H1 (cell line): ENCODE data around the gene IFNB1. TPM values are rescaled to one million over a fixed set of nuclear protein-coding genes. Genes with fewer than 3 reads are reported as not detected.

Experiments
- SIX5 ChIP-seq: IDR thresholded peaks from 2 replicates; pipeline ENCODE4 v1.6.1; 2011; ENCODE audit warnings: mild to moderate bottlenecking, low read depth, low read length
- polyA plus RNA-seq, 7 experiments: library from polyadenylated mRNA; depleted of rRNA in 3 of 7; stranded (reverse) in 5 of 7; unstranded in 2 of 7; fragments of >200 nt in 5 of 7; fragments of 200-250 nt in 2 of 7; gene quantifications; 1 replicate in 5 of 7; 2 replicates in 1 of 7; 4 replicates in 1 of 7; pipeline versions ENCODE4 v1.2.1 to v1.2.3, GENCODE V29; 2011 to 2013; ENCODE audit warnings: missing spikeins in 2 of 7, mixed read lengths in 2 of 7
- small RNA-seq: library from polyadenylated mRNA; stranded (forward); fragments of <200 nt; extraction: miRNeasy Mini kit (QIAGEN cat#:217004); gene quantifications from one replicate; pipeline ENCODE3, GENCODE V24; 2013; ENCODE audit not compliant: insufficient read depth
- total RNA-seq: library from RNA; stranded (reverse); fragmentation: NEBNext Ultra II Directional; extraction: Animal tissue kit (Norgen Biotek cat#: 25700); gene quantifications from 2 replicates; pipeline ENCODE4 v1.2.1, GENCODE V29; 2021

Gene IFNB1
- total and polyA plus RNA-seq, 2 of the 8 experiments (the other 6 are each of a cell fraction or from before 2014, with no cell fraction given): not detected

DNA sequence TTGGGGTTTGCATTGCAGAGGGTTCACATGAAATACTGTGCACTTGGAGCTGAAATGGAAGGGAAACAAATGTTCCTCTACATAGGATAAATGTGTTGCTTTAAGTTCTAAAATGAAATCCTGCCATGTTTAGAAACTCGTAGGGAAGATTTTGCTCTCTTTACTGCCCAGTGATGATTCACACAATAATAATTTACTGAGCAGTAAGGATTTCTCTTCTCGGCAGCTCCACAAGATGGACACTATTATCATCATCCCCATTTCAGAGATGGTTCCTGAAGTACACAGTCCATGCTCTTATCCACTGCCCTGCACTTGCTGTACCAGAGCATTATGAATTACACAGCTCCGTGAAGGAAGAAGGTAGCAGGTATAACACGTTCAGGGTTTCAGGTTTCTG is 50.4 kb downstream of the IFNB1 start (continued):
- TF ChIP-seq SIX5: no peak

Small RNAs within 50 kb of the gene (small RNA-seq; reads per million reads assigned to genes)
- gene IFNWP4: not detected

Other genes with a start within 250 kb of the IFNB1 start
- 0.61 and 0.86 TPM in 2 replicates for gene HACD4, start 46.3 kb downstream of the IFNB1 start, total RNA-seq
- 0.46 and 0.65 TPM in 2 replicates for gene HACD4, start 46.3 kb downstream of the IFNB1 start, polyA plus RNA-seq (2011; rRNA removed)
- not detected in 2 replicates for gene IFNW1, start 63.9 kb upstream of the IFNB1 start, total RNA-seq
- not detected in 2 replicates for gene IFNW1, start 63.9 kb upstream of the IFNB1 start, polyA plus RNA-seq (2011; rRNA removed)
- gene IFNA21, start 88.7 kb upstream of the IFNB1 start, total RNA-seq: not detected in 2 replicates
- gene IFNA21, start 88.7 kb upstream of the IFNB1 start, polyA plus RNA-seq (2011; rRNA removed): not detected in 2 replicates
- not detected in 2 replicates for gene IFNA4, start 109.6 kb upstream of the IFNB1 start, total RNA-seq
- gene IFNA4, start 109.6 kb upstream of the IFNB1 start, polyA plus RNA-seq (2011; rRNA removed): not detected in 2 replicates
- not detected in 2 replicates for gene IFNA7, start 124.3 kb upstream of the IFNB1 start, total RNA-seq
- gene IFNA7, start 124.3 kb upstream of the IFNB1 start, polyA plus RNA-seq (2011; rRNA removed): not detected in 2 replicates
- not detected in 2 replicates for gene IFNA10, start 129.2 kb upstream of the IFNB1 start, total RNA-seq
- not detected in 2 replicates for gene IFNA10, start 129.2 kb upstream of the IFNB1 start, polyA plus RNA-seq (2011; rRNA removed)
- gene IFNA16, start 139.4 kb upstream of the IFNB1 start, total RNA-seq: not detected in 2 replicates
- not detected in 2 replicates for gene IFNA16, start 139.4 kb upstream of the IFNB1 start, polyA plus RNA-seq (2011; rRNA removed)
- gene IFNA17, start 150.3 kb upstream of the IFNB1 start, total RNA-seq: not detected in 2 replicates
- not detected in 2 replicates for gene IFNA17, start 150.3 kb upstream of the IFNB1 start, polyA plus RNA-seq (2011; rRNA removed)
- gene IFNA14, start 162.1 kb upstream of the IFNB1 start, total RNA-seq: not detected in 2 replicates
- not detected in 2 replicates for gene IFNA14, start 162.1 kb upstream of the IFNB1 start, polyA plus RNA-seq (2011; rRNA removed)
- not detected in 2 replicates for gene IFNA5, start 227.4 kb upstream of the IFNB1 start, total RNA-seq
- gene IFNA5, start 227.4 kb upstream of the IFNB1 start, polyA plus RNA-seq (2011; rRNA removed): not detected in 2 replicates